Hematopoietic multipotent progenitor cell treated with erythropoietin and hydrocortisone succinate and interleukin-3 and kit ligand, for 15 days (in vitro differentiated cells): ENCODE data around the gene SPSB3.

Experiments used
- DNase-seq: peaks from one replicate; pipeline ENCODE4 v3.0.0-alpha.2; 2015; ENCODE audit warnings: low spot score

SPSB3 gene

DNA sequence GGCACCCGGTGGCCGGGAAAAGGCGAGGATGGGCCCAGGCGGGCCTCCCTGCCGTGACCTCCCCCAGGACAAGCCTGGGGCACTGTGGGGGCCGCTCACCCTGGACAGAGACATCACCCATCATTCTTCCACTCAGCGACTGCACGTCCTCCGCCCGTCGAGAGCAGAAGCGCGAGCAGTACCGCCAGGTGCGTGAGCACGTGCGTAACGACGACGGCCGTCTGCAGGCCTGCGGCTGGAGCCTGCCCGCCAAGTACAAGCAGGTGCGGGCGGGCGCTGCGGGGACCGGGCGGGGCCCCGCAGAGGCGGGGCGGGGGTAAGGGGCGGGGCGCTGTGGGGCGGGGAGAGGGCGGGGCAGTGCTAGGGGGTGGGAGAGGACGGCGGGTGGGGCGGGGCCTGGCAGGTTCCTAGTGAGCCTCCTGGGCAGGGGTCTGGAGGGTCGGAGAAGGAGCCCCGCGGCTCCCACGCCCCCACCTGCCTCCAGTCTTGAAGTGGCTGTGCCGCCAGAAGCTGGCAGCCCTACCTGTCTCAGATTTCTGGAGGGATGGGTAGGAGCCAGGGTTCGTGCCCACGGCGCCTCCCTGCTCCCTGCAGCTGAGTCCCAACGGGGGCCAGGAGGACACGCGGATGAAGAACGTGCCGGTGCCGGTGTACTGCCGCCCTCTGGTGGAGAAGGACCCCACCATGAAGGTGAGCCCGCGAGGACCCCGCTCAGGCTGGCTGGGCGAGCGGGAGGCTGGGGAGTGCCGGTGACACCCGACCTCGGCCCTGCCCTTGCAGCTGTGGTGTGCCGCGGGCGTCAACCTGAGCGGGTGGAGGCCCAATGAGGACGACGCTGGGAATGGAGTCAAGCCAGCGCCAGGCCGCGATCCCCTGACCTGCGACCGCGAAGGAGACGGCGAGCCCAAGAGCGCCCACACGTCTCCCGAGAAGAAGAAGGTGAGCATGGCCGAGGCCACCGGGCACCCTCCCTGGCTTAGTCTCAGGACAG, 18.6 kb downstream of the SPSB3 start:
- no peak for DNase-seq

DNA sequence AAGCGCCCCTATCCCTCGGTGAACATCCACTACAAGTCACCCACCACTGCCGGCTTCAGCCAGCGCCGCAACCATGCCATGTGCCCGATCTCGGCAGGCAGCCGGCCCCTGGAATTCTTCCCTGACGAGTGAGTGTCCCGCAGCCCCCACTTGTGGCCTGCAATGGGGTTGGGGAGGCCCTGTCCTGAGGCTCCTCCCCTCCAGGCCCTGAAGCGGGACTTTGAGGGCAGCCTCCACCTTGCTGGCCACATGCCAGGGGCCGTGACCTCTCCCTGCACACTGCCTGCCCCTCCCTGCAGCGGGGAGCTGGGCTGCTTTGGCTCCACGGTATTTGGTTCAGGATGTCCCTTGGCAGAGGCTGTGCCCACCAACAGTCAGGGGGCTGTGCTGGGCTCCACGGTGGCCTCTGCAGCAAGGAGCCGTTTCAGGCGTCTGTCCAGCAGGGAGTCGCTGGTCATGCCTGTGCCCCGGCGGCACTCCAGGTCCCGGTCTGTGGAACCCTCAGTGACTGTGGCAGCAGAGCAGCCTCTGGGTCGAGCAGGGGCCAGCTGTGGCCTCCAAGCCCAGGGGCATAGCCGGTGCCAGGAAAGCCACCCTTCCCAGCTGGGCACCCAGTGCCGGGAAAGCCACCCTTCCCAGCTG, 19.4 kb downstream of the SPSB3 start:
- peak; percentile 10 for DNase-seq

DNA sequence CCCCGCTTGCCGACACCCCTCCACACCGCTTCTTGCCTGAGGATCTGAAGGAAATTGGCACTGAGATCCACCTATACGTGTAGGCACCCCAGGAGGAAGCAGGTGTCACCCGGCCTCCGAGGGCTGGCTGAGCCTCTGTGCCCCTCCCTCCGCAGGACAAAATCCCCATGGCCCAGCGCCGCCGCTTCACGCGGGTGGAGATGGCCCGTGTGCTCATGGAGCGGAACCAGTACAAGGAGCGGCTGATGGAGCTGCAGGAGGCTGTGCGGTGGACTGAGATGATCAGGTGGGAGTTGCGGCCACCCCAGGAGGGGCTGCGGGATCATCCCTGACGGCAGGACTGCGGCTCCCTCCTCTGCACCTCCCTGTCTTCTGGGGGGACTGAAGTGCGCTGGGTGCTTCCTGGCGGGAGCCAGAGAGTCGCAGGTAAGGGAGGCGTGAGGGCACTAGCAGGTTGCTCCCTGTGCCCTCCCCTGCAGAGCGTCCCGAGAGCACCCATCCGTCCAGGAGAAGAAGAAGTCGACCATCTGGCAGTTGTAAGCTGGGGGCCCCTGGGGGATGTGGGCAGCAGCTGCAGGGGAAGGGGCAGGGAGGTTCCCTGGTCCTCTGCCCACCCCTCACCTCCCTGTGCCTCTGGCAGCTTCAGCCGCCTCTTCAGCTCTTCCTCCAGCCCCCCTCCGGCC, 20.0 kb downstream of the SPSB3 start:
- no peak for DNase-seq

DNA sequence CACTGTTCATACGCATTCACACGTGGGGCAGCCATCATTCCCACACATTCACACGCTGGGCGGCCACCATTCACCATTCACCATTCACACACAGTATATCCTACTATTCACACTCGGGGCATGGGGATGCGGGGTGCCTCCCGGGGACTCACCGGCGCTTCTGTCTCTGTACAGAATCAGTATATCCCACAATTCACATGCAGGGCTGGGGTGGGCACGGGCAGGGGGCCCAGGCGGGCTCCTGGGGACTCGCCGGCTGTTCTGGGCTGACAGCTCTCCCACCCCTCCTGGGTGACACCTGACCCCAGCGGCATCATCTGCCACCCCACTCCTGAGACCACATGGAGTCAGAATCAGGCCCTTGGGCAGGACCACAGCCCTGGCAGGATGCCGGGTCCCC, 20.6 kb downstream of the SPSB3 start:
- DNase-seq = no peak

DNA sequence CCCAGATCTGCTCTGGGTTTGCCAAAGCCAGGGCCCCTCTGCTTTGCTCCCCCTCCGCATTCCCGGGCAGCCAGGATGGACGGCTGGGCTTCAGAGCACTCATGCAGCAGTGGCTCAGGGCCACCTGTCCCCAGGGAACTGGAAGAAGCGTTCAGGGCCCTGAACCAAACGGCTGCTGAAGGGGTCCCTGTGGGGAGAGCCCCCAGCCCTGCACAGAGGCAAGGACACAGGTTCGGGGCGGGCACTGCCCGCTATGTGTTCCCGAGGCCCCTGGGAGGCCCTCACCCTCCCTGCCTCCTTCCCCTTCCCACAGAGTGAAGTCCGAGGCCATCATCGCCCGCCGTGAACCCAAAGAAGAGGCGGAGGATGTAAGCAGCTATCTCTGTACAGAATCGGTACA, 21.5 kb downstream of the SPSB3 start:
- no peak for DNase-seq

DNA sequence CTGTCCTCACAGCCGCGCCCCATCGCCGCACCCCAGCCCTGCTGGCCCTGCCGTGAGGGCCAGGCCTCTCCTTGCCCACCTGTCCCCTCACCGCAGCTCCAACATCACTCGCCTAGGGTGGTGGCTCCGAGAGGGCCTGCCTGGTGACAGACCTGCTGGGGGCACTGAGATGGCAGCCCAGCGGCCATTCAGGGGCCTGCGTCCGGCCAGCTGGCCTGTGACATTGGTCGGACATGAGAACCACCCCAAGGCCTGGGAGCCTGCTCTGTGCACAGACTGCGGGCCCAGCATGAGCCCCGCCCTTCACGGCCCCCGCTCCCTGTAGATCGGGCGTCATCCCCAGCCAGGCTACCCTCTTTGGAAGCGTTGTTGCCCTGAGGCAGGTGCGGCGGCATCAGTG, 22.9 kb downstream of the SPSB3 start:
- DNase-seq = no peak

DNA sequence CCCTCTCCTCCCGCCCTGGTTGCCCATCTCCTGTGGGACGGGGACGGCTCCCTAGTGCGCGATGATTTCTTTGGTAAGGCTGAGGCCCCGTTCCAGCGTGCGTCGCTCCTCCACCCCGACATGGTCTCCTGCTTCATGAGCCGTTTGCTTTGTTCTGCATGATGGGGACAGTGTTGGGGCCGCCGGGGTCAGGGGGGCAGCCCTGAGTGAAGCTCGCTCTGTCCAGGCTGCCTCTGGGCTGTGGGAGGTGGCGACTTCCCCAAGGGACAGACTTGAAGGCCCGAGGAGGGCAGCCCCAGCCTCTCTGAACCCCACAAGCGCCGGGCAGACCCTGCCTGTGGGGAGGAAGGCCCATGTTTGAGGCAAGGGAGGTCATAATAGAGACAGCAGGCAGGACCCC, 23.4 kb downstream of the SPSB3 start:
- no peak for DNase-seq

DNA sequence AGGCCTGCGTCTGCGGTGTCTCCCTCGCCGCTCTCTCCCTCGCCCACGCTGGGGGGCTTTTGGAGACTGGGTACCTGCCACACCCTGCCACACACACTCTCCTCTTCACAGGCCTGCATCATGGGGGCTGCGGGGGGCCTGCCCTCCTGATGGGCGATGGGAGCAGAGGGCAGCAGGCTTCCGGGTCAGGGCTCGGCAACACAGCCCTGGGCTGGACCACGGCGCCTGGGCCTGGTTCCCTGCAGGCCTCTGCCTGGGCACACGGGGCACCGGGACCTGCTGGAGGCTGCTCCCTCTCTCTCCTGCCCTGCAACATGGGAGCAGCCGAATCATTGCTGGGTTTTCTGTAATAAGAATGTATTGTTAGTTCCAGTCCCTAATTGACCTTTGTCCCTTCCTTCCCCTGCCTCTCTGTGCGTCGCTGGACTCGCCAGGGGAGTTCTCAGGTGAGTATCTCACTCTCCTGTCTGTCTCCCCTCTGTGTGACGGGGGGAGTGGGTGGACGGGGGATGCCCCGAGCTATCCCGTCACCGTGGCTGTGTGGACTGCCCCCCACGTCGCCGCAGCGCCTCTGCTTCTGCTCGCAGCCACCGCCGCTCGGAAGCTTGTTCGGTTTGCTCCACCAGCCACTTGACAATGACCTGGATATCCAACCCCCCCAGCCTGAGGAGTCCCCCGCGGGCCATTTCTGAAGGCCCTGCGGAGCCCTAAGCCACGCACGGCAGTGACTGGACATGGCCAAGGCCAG, 24.5 kb downstream of the SPSB3 start:
- DNase-seq = no peak

DNA sequence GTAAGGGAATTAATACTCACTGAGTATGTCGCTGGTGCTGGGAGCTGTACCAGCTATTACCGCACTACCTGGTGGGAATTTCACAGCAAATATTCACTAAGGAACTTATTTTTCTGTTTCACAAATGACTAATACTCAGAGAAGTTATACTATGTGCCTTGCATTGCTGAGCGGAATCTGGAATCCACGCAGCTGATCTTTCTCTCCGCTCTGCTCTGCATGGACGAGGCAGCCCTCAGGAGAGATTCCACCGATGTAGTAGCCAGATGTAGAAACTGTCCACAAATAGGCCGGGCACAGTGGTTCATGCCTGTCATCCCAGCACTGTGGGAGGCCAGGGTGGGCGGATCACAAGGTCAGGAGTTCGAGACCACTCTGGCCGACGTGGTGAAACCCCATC, 28.2 kb downstream of the SPSB3 start:
- DNase-seq = no peak

DNA sequence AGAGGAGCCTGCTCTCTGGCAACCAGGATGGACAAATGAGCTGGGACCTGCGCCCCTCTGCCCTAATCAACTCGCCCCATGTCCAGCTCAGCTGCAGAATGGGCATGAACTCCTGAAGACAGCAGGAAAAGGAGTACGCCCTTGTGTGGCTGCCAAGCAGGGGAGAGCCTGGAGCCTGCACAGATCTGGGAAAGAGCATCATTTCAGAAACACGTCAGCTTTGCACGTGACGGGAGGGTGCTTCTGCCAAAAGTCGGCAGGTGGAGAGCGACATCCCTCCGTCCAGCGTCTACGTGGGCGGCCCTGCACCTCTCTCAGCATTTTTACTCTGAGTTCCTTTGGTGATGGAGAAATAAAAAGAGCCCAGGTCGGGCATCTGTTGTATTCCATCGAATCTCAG, 29.5 kb downstream of the SPSB3 start:
- no peak for DNase-seq

DNA sequence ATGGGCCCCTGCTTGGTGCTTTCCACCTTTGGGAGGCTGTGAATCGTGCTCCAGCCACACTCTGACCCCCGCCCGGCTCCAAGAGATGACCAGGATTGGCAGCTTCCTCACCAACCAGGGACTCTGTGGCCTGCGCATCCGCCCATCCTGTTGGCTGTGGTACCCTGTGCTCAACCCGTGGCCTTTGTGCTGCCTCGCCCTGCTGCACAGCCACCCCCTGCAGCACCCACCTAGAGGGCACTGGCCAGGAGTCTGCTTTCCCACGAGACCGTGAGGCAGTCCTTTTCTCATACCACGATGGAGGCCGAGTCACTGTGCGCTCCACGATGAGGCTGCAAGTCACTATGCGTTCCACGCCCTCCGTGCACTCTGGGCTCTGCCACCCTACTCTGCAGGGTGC, 30.4 kb downstream of the SPSB3 start:
- DNase-seq = no peak

DNA sequence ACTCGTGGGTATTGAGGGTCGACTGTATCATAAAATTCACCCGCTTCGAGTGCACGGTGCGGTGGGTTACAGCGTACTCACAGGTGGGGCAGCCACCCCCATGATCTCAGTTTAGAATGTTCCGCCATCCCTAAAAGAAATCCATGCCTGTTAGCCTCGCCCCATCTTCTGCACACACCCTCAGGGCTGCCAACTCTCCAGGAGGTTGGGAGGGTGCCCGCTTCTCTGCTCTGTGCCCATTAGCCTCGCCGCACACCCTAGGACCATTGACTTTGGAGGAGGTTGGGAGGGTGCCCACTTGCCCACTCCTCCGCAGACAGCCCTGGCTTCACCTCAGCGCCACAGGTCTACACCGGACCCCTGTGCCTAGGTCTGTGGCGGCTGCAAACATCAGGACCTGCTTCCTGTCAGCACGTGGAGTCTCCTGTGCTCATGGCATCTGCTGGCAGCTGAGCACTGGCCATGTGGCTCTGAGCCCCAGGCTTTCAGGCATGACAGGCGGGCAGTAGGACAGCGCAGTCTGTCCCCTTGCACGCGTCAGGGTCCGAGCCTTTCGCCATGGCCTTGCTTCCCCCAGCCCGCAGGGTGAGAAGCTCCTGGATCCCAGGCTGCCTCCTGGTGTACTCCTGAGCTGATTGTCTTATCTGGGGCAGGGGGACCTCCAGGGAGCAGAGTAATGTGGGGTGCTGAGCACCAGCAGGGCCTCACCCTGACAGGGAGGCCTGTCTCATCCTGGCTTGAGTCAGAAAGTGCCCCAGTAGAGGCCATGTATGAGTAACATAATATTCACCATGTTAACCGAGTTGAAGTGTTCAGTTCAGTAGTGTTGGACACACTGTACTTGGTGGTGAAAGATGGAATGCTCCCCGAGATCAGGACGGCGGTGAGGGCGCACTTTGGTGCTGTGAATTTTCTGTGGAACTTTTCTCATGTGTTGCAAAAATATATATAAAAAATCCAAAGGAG, 32.9 kb downstream of the SPSB3 start:
- no peak for DNase-seq

DNA sequence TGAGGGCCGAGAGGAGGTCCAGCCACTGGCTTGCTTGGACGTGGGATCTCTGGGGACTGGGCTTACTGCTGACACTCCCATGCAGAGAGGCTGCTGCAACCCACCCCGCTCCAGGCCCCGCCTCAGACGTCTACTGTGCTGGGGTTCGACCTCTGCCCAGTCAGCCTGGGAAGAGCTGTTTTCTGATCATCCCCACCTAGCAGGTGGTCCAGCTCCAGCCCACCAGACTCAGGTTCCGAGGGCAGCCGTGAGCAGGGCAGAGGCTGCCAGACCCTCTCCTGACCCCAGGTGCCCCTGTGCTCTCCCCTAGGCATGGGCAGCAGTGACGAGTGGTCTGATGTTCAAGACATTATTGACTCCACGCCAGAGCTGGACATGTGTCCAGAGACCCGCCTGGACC, 34.4 kb downstream of the SPSB3 start:
- no peak for DNase-seq

DNA sequence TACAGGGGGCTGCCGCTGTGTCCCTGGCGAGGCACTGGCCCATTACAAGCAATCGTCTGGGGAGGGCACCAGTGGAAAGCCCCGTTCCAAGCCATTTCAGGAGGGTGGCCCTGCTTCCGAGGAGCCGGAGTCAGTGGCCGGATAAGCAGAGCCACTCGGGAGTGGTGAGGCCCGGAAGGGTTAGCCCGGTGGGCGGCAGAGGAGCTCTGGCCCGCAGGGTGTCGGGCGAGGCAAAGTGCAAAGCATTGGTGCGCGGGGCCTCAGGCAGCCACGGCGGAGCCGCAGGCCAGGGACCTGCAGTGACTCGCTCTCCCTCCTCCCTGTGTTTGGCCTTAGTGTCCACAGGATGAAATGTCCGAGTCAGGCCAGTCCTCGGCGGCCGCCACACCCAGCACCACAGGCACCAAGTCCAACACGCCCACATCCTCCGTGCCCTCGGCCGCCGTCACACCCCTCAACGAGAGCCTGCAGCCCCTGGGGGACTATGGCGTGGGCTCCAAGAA, 35.6 kb downstream of the SPSB3 start:
- no peak for DNase-seq

DNA sequence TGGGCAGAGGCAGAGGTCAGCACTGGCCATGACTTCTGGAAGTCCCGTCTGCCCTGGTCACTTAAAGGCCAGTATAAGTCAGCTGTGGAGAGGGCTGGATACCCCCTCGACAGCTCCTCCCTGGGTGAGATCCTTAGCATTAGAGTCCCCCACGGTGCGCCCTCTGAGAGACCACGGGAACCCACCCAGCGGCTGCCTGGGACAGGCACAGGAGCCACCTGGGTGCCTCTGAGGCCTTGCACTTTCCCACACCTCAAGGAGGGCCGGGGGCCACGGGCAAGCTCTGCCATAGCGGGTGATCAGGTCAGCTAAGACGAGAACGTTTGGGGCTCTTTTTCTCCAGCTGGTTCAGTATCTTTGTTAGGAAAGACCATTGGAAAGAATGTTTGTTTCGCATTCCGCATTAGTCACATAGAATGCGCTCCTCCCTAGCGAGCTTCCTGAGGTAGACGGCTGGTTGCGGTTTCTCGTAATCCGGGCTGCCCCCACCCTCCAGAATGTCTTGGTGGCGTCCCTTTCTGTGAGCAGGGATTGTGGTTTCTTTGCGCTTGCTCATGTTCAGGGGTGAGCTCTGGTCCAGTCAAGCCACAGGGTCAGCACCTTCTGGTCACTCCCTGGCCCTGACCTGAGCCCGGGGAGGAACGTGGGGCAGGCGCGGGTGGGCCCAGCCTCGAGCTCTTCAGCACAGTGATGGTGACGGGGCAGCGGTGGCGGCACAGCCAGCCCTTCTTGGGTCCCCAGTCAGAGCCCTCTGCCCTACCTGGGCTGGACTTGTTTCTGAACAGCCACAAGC, 36.3 kb downstream of the SPSB3 start:
- no peak for DNase-seq

DNA sequence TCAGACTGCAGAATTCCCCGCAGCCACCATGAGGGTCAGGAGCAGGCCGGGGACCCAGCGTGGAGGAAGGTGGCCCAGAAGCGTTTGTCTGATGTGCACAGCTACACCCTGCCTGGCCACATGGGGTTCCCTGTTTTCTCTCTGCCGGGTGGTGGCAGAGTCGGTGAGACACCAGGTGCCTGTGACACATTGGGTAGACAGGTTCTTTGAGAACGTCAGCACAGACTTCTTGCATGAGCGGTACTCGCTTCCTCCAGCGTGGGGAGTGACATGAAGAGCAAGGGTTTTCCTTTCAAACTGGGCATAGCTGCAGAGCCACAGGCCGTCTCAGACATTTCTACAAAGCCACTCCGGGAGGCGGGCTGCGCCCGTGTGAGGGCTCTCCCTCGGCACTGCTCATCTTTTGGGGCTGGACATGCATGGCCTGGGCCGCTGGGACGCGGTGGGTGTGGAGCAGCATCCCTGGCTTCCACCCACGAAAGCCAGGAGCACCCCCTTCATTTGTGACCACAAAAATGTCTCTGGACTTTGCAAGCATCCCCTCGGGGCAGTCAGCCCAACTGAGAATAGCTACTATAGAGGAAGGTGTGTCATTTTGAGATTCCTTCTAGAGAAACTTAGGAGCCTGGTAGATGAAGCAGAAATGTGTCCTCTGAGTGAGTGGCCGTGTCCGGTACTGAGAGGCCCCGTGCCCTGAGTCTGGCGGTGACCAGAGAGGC, 37.0 kb downstream of the SPSB3 start:
- DNase-seq = no peak

DNA sequence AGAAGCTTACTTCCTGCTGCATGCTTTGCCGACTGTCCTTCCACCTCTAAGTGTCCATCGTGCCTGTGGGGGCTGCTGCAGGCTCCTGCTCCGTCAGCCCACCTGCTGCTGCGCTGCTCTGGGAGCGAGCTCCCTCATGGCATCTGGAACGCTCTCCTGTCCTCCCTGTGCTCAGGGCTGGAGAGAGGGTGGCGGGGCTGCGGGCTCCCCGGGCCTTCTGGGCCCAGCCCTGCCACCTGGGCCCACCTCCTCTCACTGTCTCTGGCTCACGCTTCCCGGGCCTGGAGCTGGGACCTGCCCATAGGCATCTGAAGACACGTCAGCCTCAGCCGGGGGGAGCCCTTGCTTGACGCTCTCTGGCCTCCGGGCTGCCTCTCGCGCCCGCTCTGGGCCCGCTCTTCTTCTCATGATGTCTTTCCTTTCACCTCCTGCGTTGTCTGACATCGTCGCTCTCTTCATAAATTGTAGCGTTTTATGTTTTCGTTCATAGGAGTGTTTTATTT, 38.0 kb downstream of the SPSB3 start:
- DNase-seq = no peak

DNA sequence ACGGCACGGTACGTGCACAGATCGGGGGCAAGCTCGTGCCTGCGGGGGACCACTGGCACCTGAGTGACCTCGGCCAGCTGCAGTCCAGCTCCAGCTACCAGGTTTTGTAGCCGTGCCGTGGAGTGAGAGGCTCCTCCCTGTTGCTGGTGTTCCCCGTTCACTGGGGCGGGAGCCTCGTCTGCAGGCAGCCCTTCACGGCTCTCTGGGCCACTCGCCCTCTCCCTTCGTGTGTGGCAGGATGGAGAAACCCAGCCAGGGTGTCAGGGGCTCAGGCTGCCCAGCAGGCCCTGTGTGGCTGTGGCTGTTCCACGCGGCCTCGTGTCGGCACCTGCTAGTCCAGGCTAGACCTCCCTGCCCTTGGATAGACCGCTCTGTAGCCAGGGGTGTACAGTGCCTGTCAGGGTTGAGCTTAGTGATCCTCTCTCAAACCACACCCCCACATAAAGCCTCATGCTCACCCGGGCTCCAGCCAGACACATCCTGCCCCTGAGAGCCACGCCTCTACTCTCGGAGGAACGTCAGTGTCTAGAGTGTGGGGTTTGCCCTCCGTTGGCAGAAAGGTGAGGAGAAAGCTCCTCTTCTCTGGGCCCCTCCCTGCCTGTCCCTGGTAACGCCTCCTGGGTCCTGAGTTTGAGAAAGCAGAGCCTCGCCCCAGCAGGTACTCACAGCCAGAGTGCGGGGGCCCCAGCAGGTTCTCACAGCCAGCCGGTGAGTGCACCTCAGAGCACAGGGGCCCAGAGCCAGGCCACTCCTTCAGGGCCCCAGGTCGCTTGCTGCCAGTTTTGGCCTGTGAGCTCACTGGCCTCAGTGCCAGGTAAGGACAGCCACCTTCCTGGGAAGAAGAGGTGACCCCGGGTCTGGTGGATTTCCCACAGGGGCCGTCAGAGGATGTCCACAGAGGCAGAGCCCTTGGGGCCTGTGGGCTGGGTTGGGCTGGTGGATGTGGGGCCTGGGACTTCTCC, 38.7 kb downstream of the SPSB3 start:
- DNase-seq = no peak
